ENCODE results near the gene PRR22. TPM values are rescaled to one million over a fixed set of nuclear protein-coding genes. Genes with fewer than 3 reads are reported as not detected.

PRR22 gene
- total RNA-seq, 1 donor from 2014 or later: 2.0 TPM

GRCh38 chr19:5793188-5793587 is 8.6 kb upstream of the PRR22 start:
- H3K27ac ChIP-seq: no peak overlapping the region
- no peaks in the 10 kb centered on the region for H3K9me3 ChIP-seq
- intact Hi-C loops (cut with DNase I): no loop called here
- no peak for TF ChIP-seq CTCF (IDR thresholded peaks at IDR 0.05)
- no peak for ATAC-seq
- H3K36me3 ChIP-seq: peaks cover 19% of the 10 kb centered on the region
- H3K4me1 ChIP-seq: peaks cover 6% of the 10 kb centered on the region
- no peaks in the 10 kb centered on the region for H3K27me3 ChIP-seq
- H3K4me3 ChIP-seq: no peak overlapping the region
- no peak for DNase-seq

- Histone ChIP-seq H3K27me3 (no peaks in the 10 kb centered on the region), H3K9me3 (no peaks in the 10 kb centered on the region), H3K4me1 (peaks cover 6% of the 10 kb centered on the region), H3K36me3 (peaks cover 28% of the 10 kb centered on the region), H3K4me3 (no peak overlapping the region), H3K27ac (no peak overlapping the region)
- no peak for TF ChIP-seq CTCF (IDR thresholded peaks at IDR 0.05)
- ATAC-seq (no peak), DNase-seq (no peak)
- intact Hi-C loops (cut with DNase I): no loop called here
These were observed 7.7 kb upstream of the PRR22 start for GRCh38 chr19:5792224-5792623.

GRCh38 chr19:5790559-5791520 is 6.3 kb upstream of the PRR22 start, which contains the start of gene DUS3L:
DUS3L (minus strand) TSS chr19:5791163; CDS start chr19:5791141, 22 bp downstream.
- intact Hi-C loops (cut with DNase I): no loop called here
- Histone ChIP-seq H3K27ac (peak within 1 kb of the TSS; percentile 99), H3K4me1 (peaks cover 6% of the 10 kb centered on the region), H3K36me3 (peaks cover 42% of the 10 kb centered on the region), H3K4me3 (peak within 1 kb of the TSS; percentile 85), H3K9me3 (no peaks in the 10 kb centered on the region), H3K27me3 (no peaks in the 10 kb centered on the region)
- DNase-seq: peak; percentile 98
- ATAC-seq: peak; percentile 97
- no peak for TF ChIP-seq CTCF (IDR thresholded peaks at IDR 0.05)

- Histone ChIP-seq H3K27ac (peak overlapping the region; percentile 99), H3K4me1 (peaks cover 6% of the 10 kb centered on the region), H3K9me3 (no peaks in the 10 kb centered on the region), H3K4me3 (peak overlapping the region; percentile 85), H3K36me3 (peaks cover 50% of the 10 kb centered on the region), H3K27me3 (no peaks in the 10 kb centered on the region)
- no peak for TF ChIP-seq CTCF (IDR thresholded peaks at IDR 0.05)
- no peak for ATAC-seq
- DNase-seq: no peak
- intact Hi-C loops (cut with DNase I): no loop called here
These were observed 5.5 kb upstream of the PRR22 start for GRCh38 chr19:5789886-5790558.

- H3K36me3 ChIP-seq: peaks cover 57% of the 10 kb centered on the region
- H3K4me3 ChIP-seq: no peak overlapping the region
- no peak overlapping the region for H3K27ac ChIP-seq
- TF ChIP-seq CTCF (IDR thresholded peaks at IDR 0.05): no peak
- peaks cover 6% of the 10 kb centered on the region for H3K4me1 ChIP-seq
- intact Hi-C loops (cut with DNase I): no loop called here
- DNase-seq: no peak
- no peaks in the 10 kb centered on the region for H3K9me3 ChIP-seq
- H3K27me3 ChIP-seq: no peaks in the 10 kb centered on the region
- no peak for ATAC-seq
These were observed 4.8 kb upstream of the PRR22 start for GRCh38 chr19:5789351-5789761.

All from upper lobe of right lung (tissue), 1 donor.